A549 (cell line): ENCODE measurements around the gene ACYP2. TPM values are rescaled to one million over a fixed set of nuclear protein-coding genes. Genes with fewer than 3 reads are reported as not detected.

Experiments used
- ATAC-seq, 2 experiments: fragments of 200-7000 bp in 1 of 2; fragments of >200 bp in 1 of 2; cut with Nextera tagmentation in 1 of 2; cut with Tn5 transposase in 1 of 2; 3 replicates each; pipeline versions ENCODE4 v1.8.0 to v1.9.1; 2018 to 2020; ENCODE audit warnings: mild to moderate bottlenecking in 1 of 2, moderate library complexity in 1 of 2
- CTCF ChIA-PET: fragments of 300-600 bp; sonication (Branson Sonifier 250); formaldehyde crosslinking; extraction: SDS; loops from one replicate; lab custom pipeline; 2021; ENCODE audit warnings: antibody characterized with exemption, inconsistent platforms; lab: Yijun Ruan, JAX
- POLR2A ChIA-PET: fragments of 350-600 bp; formaldehyde crosslinking; extraction: SDS; loops from one replicate; lab custom pipeline; 2021; ENCODE audit warnings: antibody characterized with exemption, inconsistent platforms; lab: Yijun Ruan, JAX
- DNase-seq, 2 experiments: peaks; one replicate each; pipeline versions ENCODE4 v3.0.0 to v3.0.0-alpha.2; 2011 to 2016; ENCODE audit warnings: low read depth in 1 of 2, low spot score in 1 of 2
- FAIRE-seq: peaks from 2 replicates; lab custom pipeline; 2011; peaks lifted over from hg19 to GRCh38; lab: Jason Lieb, UNC
- H3K27ac ChIP-seq, 2 experiments: fragments of >200 bp; sonication (Bioruptor Twin); formaldehyde crosslinking; 3 replicates each; pipeline ENCODE4 v1.5.1; 2016 to 2017
- H3K4me1 ChIP-seq: fragments of >200 bp; sonication (Bioruptor Twin); formaldehyde crosslinking; 3 replicates; pipeline ENCODE4 v1.6.1; 2016
- H3K4me2 ChIP-seq: fragments of >200 bp; sonication (Bioruptor Twin); formaldehyde crosslinking; 3 replicates; pipeline ENCODE4 v1.6.1; 2016
- H3K4me3 ChIP-seq: fragments of >200 bp; sonication (Bioruptor Twin); formaldehyde crosslinking; 3 replicates; pipeline ENCODE4 v1.5.1; 2016
- H3K9me3 ChIP-seq: fragments of >200 bp; sonication (Bioruptor Twin); formaldehyde crosslinking; 3 replicates; pipeline ENCODE4 v1.6.1; 2016
- CTCF ChIP-seq: fragments of >200 bp; sonication (Bioruptor Twin); formaldehyde crosslinking; IDR thresholded peaks from 3 replicates; pipeline ENCODE4 v1.5.1; 2016
- EHMT2 ChIP-seq: fragments of 200-600 bp; sonication (generic); IDR thresholded peaks from 2 replicates; pipeline ENCODE4 v1.6.1; 2016; ENCODE audit warnings: antibody characterized with exemption, low read depth, mild to moderate bottlenecking, moderate library complexity
- FOSB ChIP-seq: fragments of 250-450 bp; sonication (Bioruptor Pico); IDR thresholded peaks from 2 replicates; pipeline ENCODE4 v1.5.0; 2020; ENCODE audit warnings: mild to moderate bottlenecking, moderate library complexity
- FOSL2 ChIP-seq, 2 experiments: fragments of 450-650 bp in 1 of 2; fragments of >200 bp in 1 of 2; sonication (Bioruptor Twin) in 1 of 2; formaldehyde crosslinking; IDR thresholded peaks; 2 replicates each; pipeline versions ENCODE4 v1.5.0 to v1.6.1; 2016 to 2020; ENCODE audit warnings: mild to moderate bottlenecking in 1 of 2, moderate library complexity in 1 of 2
- GATA3 ChIP-seq: IDR thresholded peaks from 2 replicates; pipeline ENCODE4 v1.6.1; 2012; ENCODE audit warnings: borderline replicate concordance
- HMGXB4 ChIP-seq: fragments of 250-450 bp; sonication (Bioruptor Pico); IDR thresholded peaks from 2 replicates; pipeline ENCODE4 v1.5.0; 2021; ENCODE audit warnings: mild to moderate bottlenecking, moderate library complexity, borderline replicate concordance
- MAX ChIP-seq: IDR thresholded peaks from 2 replicates; pipeline ENCODE4 v1.6.1; 2012
- MYC ChIP-seq: IDR thresholded peaks from 2 replicates; pipeline ENCODE4 v1.6.1; 2012; ENCODE audit warnings: mild to moderate bottlenecking, inconsistent platforms, low read length, improper control_type of control experiment, borderline replicate concordance
- NFE2L2 ChIP-seq: fragments of 150-350 bp; conservative IDR thresholded peaks from 2 replicates; pipeline ENCODE4 v1.6.1; 2014; ENCODE audit warnings: low read length
- PBX3 ChIP-seq: IDR thresholded peaks from 2 replicates; pipeline ENCODE4 v1.6.1; 2012
- PHF8 ChIP-seq: fragments of 200-600 bp; sonication (generic); IDR thresholded peaks from 2 replicates; pipeline ENCODE4 v1.6.1; 2016; ENCODE audit warnings: low read depth, mild to moderate bottlenecking, antibody characterized with exemption, moderate library complexity, borderline replicate concordance
- POLR2A ChIP-seq: IDR thresholded peaks from 2 replicates; pipeline ENCODE4 v1.6.1; 2012; ENCODE audit warnings: mild to moderate bottlenecking, low read length
- RAD21 ChIP-seq, 2 experiments: fragments of >200 bp in 1 of 2; sonication (Bioruptor Twin) in 1 of 2; formaldehyde crosslinking in 1 of 2; IDR thresholded peaks in 1 of 2; conservative IDR thresholded peaks in 1 of 2; 2 replicates in 1 of 2; 3 replicates in 1 of 2; pipeline ENCODE4 v1.6.1; 2012 to 2018; ENCODE audit warnings: inconsistent platforms in 1 of 2
- REST ChIP-seq: fragments of 200-600 bp; sonication (generic); IDR thresholded peaks from 2 replicates; pipeline ENCODE4 v1.6.1; 2016; ENCODE audit warnings: antibody characterized with exemption, mild to moderate bottlenecking, moderate library complexity
- RFX5 ChIP-seq: fragments of 450-650 bp; IDR thresholded peaks from 2 replicates; pipeline ENCODE4 v1.7.1; 2014; ENCODE audit warnings: antibody characterized with exemption, mild to moderate bottlenecking, moderate library complexity
- TFCP2L1 ChIP-seq: fragments of 250-450 bp; sonication (Bioruptor Pico); IDR thresholded peaks from 2 replicates; pipeline ENCODE4 v1.5.0; 2021; ENCODE audit warnings: mild to moderate bottlenecking
- ZFP36 ChIP-seq: fragments of 450-650 bp; IDR thresholded peaks from 2 replicates; pipeline ENCODE4 v1.6.1; 2014; ENCODE audit warnings: borderline replicate concordance; ENCODE audit not compliant: partially characterized antibody
- WGBS: methylation state at CpG from one replicate; pipeline ENCODE4 v1.1.6; 2017; ENCODE audit errors: missing lambda C conversion rate; 5-methylcytosine and 5-hydroxymethylcytosine counted together
- polyA plus RNA-seq, 4 experiments: library from polyadenylated mRNA; depleted of rRNA in 3 of 4; stranded (reverse); fragments of >200 nt; fragmentation: RNase III in 1 of 4; extraction: RNeasy Plus Mini Kit Qiagen cat#74134 plus additional on column Dnase treatment in 1 of 4; gene quantifications; 2 replicates in 3 of 4; 3 replicates in 1 of 4; pipeline ENCODE4 v1.2.3, GENCODE V29; 2011 to 2017

Gene ACYP2
- polyA plus RNA-seq, 2 of the 4 experiments (the other 2 are of a cell fraction) = 10.0 to 11.4 TPM

GRCh38 chr2:54085069-54085468, 30.3 kb upstream of the ACYP2 start:
- DNase-seq = no peak
- H3K4me2 ChIP-seq = no peak overlapping the region
- 58% methylated on average over 10 of the region's 10 CpGs for WGBS

GRCh38 chr2:54086157-54086556, 29.3 kb upstream of the ACYP2 start:
- no peak overlapping the region for H3K27ac ChIP-seq
- no peak for TF ChIP-seq RFX5
- TF ChIP-seq GATA3 = no peak
- no peak for TF ChIP-seq NFE2L2
- no peak for TF ChIP-seq FOSL2 (IDR thresholded peaks at IDR 0.05)
- TF ChIP-seq FOSL2 (CRISPR knock-in tag; IDR thresholded peaks at IDR 0.05) = no peak
- no peak for TF ChIP-seq HMGXB4
- no peak for TF ChIP-seq ZFP36
- no peak for TF ChIP-seq CTCF
- no peak for TF ChIP-seq MAX
- TF ChIP-seq, all 56 proteins: peak for 0
- Histone ChIP-seq H3K9me3 (no peaks in the 10 kb centered on the region), H3K4me2 (no peak overlapping the region), H3K4me3 (no peak overlapping the region), H3K4me1 (no peaks in the 10 kb centered on the region)
- WGBS = 84% methylated on average over 2 of the region's 2 CpGs
- CTCF ChIA-PET = no interaction called here
- FAIRE-seq = no peak
- ATAC-seq = no peak
- POLR2A ChIA-PET = no interaction called here
- no peak for DNase-seq

More at GRCh38 chr2:54085069-54085468, 30.3 kb upstream of the ACYP2 start:
- Histone ChIP-seq H3K4me1 (no peaks in the 10 kb centered on the region), H3K9me3 (no peaks in the 10 kb centered on the region), H3K4me3 (no peak overlapping the region), H3K27ac (no peak overlapping the region)
- FAIRE-seq = no peak
- TF ChIP-seq MYC (no peak), REST (no peak), TFCP2L1 (CRISPR knock-in tag) (no peak), PHF8 (no peak), RAD21 (conservative IDR thresholded peaks at IDR 0.05 in 1 of 2, IDR thresholded peaks at IDR 0.05 in 1 of 2) (no peak), EHMT2 (no peak), POLR2A (no peak), FOSB (no peak), PBX3 (no peak)
- CTCF ChIA-PET = no interaction called here
- POLR2A ChIA-PET = no interaction called here
- peak; percentile 23 to 65; a peak in 4 of 6 replicates for ATAC-seq
